Spleen (tissue), 11 donors: ENCODE data around the gene NFASC. TPM values are rescaled to one million over a fixed set of nuclear protein-coding genes. Genes with fewer than 3 reads are reported as not detected.

Source experiments
- DNase-seq: peaks from one replicate; pipeline ENCODE4 v3.0.0-alpha.2; 2020
- H3K27ac ChIP-seq, 8 donors: fragments of 200-600 bp; sonication (generic) in 7 of 8; 1 replicate in 4 of 8; 2 replicates in 4 of 8; pipeline versions ENCODE4 v1.5.0 to v1.8.0; 2016 to 2021; ENCODE audit warnings: inconsistent platforms in 4 of 8, mild to moderate bottlenecking in 4 of 8, moderate library complexity in 1 of 8
- H3K27me3 ChIP-seq, 7 donors: fragments of 200-600 bp; sonication (generic) in 6 of 7; replicated peaks in 1 of 7; 1 replicate in 4 of 7; 2 replicates in 3 of 7; pipeline versions ENCODE4 v1.5.0 to v1.8.0; 2016 to 2021; ENCODE audit warnings: inconsistent platforms in 3 of 7, mild to moderate bottlenecking in 1 of 7
- H3K36me3 ChIP-seq, 6 donors: fragments of 200-600 bp; sonication (generic) in 5 of 6; 1 replicate in 4 of 6; 2 replicates in 2 of 6; pipeline versions ENCODE4 v1.5.0 to v1.8.0; 2016 to 2021; ENCODE audit warnings: inconsistent platforms in 2 of 6
- H3K4me1 ChIP-seq, 6 donors: fragments of 200-600 bp; sonication (generic) in 5 of 6; 1 replicate in 3 of 6; 2 replicates in 3 of 6; pipeline versions ENCODE4 v1.5.0 to v1.8.0; 2016 to 2021; ENCODE audit warnings: inconsistent platforms in 3 of 6
- H3K4me3 ChIP-seq, 8 donors: fragments of 200-600 bp; sonication (generic) in 7 of 8; 1 replicate in 4 of 8; 2 replicates in 4 of 8; pipeline versions ENCODE4 v1.5.0 to v1.8.0; 2016 to 2021; ENCODE audit warnings: inconsistent platforms in 4 of 8, mild to moderate bottlenecking in 4 of 8, moderate library complexity in 2 of 8
- H3K9me3 ChIP-seq, 8 donors: fragments of 200-600 bp; sonication (generic) in 7 of 8; 1 replicate in 4 of 8; 2 replicates in 4 of 8; pipeline versions ENCODE4 v1.5.0 to v1.8.0; 2016 to 2021; ENCODE audit warnings: inconsistent platforms in 4 of 8
- CTCF ChIP-seq, 11 experiments: fragments of 200-600 bp in 7 of 11; fragments of 450-650 bp in 4 of 11; sonication (generic) in 4 of 11; IDR thresholded peaks in 8 of 11; conservative IDR thresholded peaks in 3 of 11; 1 replicate in 7 of 11; 2 replicates in 4 of 11; pipeline versions ENCODE4 v1.4.0 to v1.8.0; 2016 to 2021; ENCODE audit warnings: antibody characterized with exemption in 11 of 11, inconsistent platforms in 4 of 11, mild to moderate bottlenecking in 1 of 11
- POLR2A ChIP-seq, 3 donors: fragments of 450-650 bp; IDR thresholded peaks; one replicate each; pipeline ENCODE4 v1.5.1; 2017; ENCODE audit warnings: antibody characterized with exemption in 3 of 3, mild to moderate bottlenecking in 1 of 3
- POLR2AphosphoS5 ChIP-seq, 3 donors: sonication (generic); formaldehyde crosslinking; IDR thresholded peaks; one replicate each; pipeline ENCODE4 v1.5.1; 2017; ENCODE audit warnings: antibody characterized with exemption in 3 of 3
- WGBS, 5 donors: extraction: QIAGEN DNeasy Blood & Tissue Kit in 3 of 5; methylation state at CpG; one replicate each; pipeline versions ENCODE4 v1.1.5 to v1.1.7; 2013 to 2018; 5-methylcytosine and 5-hydroxymethylcytosine counted together
- intact Hi-C: fragments of 100-400 bp; cut with DNase I; formaldehyde crosslinking; loops from one replicate; pipeline ENCODE4 v1.15.0; 2023; ENCODE audit warnings: low total_unique reads
- polyA plus RNA-seq, 3 donors: library from polyadenylated mRNA; stranded (reverse); fragments of 200-250 nt; gene quantifications; one replicate each; pipeline ENCODE4 v1.2.1, GENCODE V29; 2013
- total RNA-seq, 7 donors: library from RNA; depleted of rRNA in 3 of 7; stranded (reverse); fragments of >200 nt in 3 of 7; fragmentation: NEBNext Ultra II Directional in 4 of 7; extraction: Animal tissue kit (Norgen Biotek cat#: 25700) in 4 of 7; gene quantifications; one replicate each; pipeline versions ENCODE4 v1.1.0 to v1.2.1, GENCODE V29; 2016 to 2021
- donor health status: healthy with polysubstance abuse.
- donor health status: DM: no; HTN: no; CAD: no; lungs with moderate emphysema.
- donor health status: DM: no; HTN: no; CAD: no.
- donor health status: Bipolar disorder and iron deficiency.
- donor health status: healthy.
- donor health status: DM: no; HTN: no; CAD: no.
- donor health status: DM: yes; HTN: yes; CAD: no.

NFASC gene
- total and polyA plus RNA-seq, 10 donors = 2.8 to 60.3 (median 23.1) TPM

- 73 to 87% (median 81%) methylated on average over 5 of the region's 5 CpGs for WGBS, 5 donors
- no peak for TF ChIP-seq POLR2AphosphoS5 (IDR thresholded peaks at IDR 0.05)
- TF ChIP-seq POLR2A (IDR thresholded peaks at IDR 0.05) = no peak
- TF ChIP-seq CTCF (IDR thresholded peaks at IDR 0.05 in 8 of 11, conservative IDR thresholded peaks at IDR 0.05 in 3 of 11) = no peak
- no peak overlapping the region for H3K4me3 ChIP-seq
- H3K9me3 ChIP-seq = no peaks in the 10 kb centered on the region
- peak overlapping the region in 3 of 8 donors; percentile 11 to 46 (median 40) for H3K27ac ChIP-seq
- peaks cover 0 to 13% (median 0%) of the 10 kb centered on the region in 6 donors for H3K4me1 ChIP-seq
- intact Hi-C loops = no loop called here
- no peaks in the 10 kb centered on the region for H3K36me3 ChIP-seq
- no peak for DNase-seq
- H3K27me3 ChIP-seq = peaks cover 0 to 19% (median 0%) of the 10 kb centered on the region in 7 donors
These were observed 859 bp downstream of the NFASC start for GRCh38 chr1:204871405-204872037.

GRCh38 chr1:204872262-204872881 lies 1.7 kb downstream of the NFASC start:
- H3K27me3 ChIP-seq = peaks cover 0 to 22% (median 0%) of the 10 kb centered on the region in 7 donors
- no peaks in the 10 kb centered on the region for H3K9me3 ChIP-seq
- DNase-seq = no peak
- TF ChIP-seq POLR2A (IDR thresholded peaks at IDR 0.05) = no peak
- peaks cover 0 to 13% (median 0%) of the 10 kb centered on the region in 6 donors for H3K4me1 ChIP-seq
- peak overlapping the region in 2 of 8 donors; percentile 11 to 46 for H3K27ac ChIP-seq
- no peaks in the 10 kb centered on the region for H3K36me3 ChIP-seq
- WGBS, 5 donors = 77 to 87% (median 80%) methylated on average over 6 of the region's 6 CpGs
- intact Hi-C loops = no loop called here
- H3K4me3 ChIP-seq = no peak overlapping the region

GRCh38 chr1:204873176-204873575 lies 2.5 kb downstream of the NFASC start:
- no peaks in the 10 kb centered on the region for H3K9me3 ChIP-seq
- no peak for TF ChIP-seq POLR2A (IDR thresholded peaks at IDR 0.05)
- TF ChIP-seq POLR2AphosphoS5 (IDR thresholded peaks at IDR 0.05) = no peak
- TF ChIP-seq CTCF (IDR thresholded peaks at IDR 0.05 in 8 of 11, conservative IDR thresholded peaks at IDR 0.05 in 3 of 11) = no peak
- peaks cover 0 to 23% (median 0%) of the 10 kb centered on the region in 7 donors for H3K27me3 ChIP-seq
- H3K4me1 ChIP-seq = peaks cover 0 to 12% (median 0%) of the 10 kb centered on the region in 6 donors
- 41 to 78% (median 72%) methylated on average over 2 of the region's 2 CpGs for WGBS, 5 donors
- H3K27ac ChIP-seq = no peak overlapping the region
- intact Hi-C loops = no loop called here
- no peaks in the 10 kb centered on the region for H3K36me3 ChIP-seq
- no peak for DNase-seq
- no peak overlapping the region for H3K4me3 ChIP-seq

- Histone ChIP-seq H3K4me3 (no peak overlapping the region), H3K36me3 (no peaks in the 10 kb centered on the region), H3K27ac (no peak overlapping the region), H3K27me3 (peaks cover 0 to 19% (median 0%) of the 10 kb centered on the region in 7 donors), H3K9me3 (no peaks in the 10 kb centered on the region), H3K4me1 (peaks cover 0 to 6% (median 0%) of the 10 kb centered on the region in 6 donors)
- TF ChIP-seq CTCF (IDR thresholded peaks at IDR 0.05 in 8 of 11, conservative IDR thresholded peaks at IDR 0.05 in 3 of 11) = no peak
- no peak for DNase-seq
- 80 to 97% (median 86%) methylated on average over 2 of the region's 2 CpGs for WGBS, 5 donors
- intact Hi-C loops = no loop called here
These were observed 3.1 kb downstream of the NFASC start for GRCh38 chr1:204873714-204874113.
